Measurements from ENCODE around the gene IGF2BP2.
A peak's percentile ranks its signal among the peaks of the same experiment; 100 is the strongest.
"Not testable (repeated sequence)": the region's sequence is repeated elsewhere in the genome, so short reads cannot be mapped to it uniquely, and the experiment has no call there.

Gene IGF2BP2

GRCh38 chr3:185705498-185705897 lies 119.3 kb downstream of the IGF2BP2 start:
- no peak for DNase-seq

- DNase-seq = no peak
Observed at GRCh38 chr3:185702262-185703225, 122.3 kb downstream of the IGF2BP2 start.

GRCh38 chr3:185701611-185702261 lies 123.1 kb downstream of the IGF2BP2 start:
- no peak for DNase-seq

- DNase-seq = no peak
Observed at GRCh38 chr3:185699927-185700326, 124.9 kb downstream of the IGF2BP2 start.

GRCh38 chr3:185697228-185697627 lies 127.6 kb downstream of the IGF2BP2 start:
- DNase-seq = not testable (repeated sequence)

- no peak for DNase-seq
Observed at GRCh38 chr3:185696039-185696438, 128.8 kb downstream of the IGF2BP2 start.

- DNase-seq = no peak
Observed at GRCh38 chr3:185693985-185694653, 130.7 kb downstream of the IGF2BP2 start.

GRCh38 chr3:185691622-185692021 lies 133.2 kb downstream of the IGF2BP2 start:
- no peak for DNase-seq

- DNase-seq = no peak
Observed at GRCh38 chr3:185687271-185687878, 137.5 kb downstream of the IGF2BP2 start.

GRCh38 chr3:185685231-185686035 lies 139.4 kb downstream of the IGF2BP2 start:
- no peak for DNase-seq

GRCh38 chr3:185680231-185680630 lies 144.6 kb downstream of the IGF2BP2 start:
- no peak for DNase-seq

- no peak for DNase-seq
Observed at GRCh38 chr3:185678027-185678426, 146.8 kb downstream of the IGF2BP2 start.

GRCh38 chr3:185677146-185677829 lies 147.6 kb downstream of the IGF2BP2 start:
- DNase-seq = no peak

- no peak for DNase-seq
Observed at GRCh38 chr3:185667574-185667973, 157.3 kb downstream of the IGF2BP2 start.

- no peak for DNase-seq
Observed at GRCh38 chr3:185663929-185664328, 160.9 kb downstream of the IGF2BP2 start.

GRCh38 chr3:185661772-185662171 lies 163.1 kb downstream of the IGF2BP2 start:
- no peak for DNase-seq

GRCh38 chr3:185661296-185661695 lies 163.5 kb downstream of the IGF2BP2 start:
- DNase-seq = not testable (repeated sequence)

GRCh38 chr3:185659942-185660921 lies 164.6 kb downstream of the IGF2BP2 start:
- DNase-seq = peak; percentile 56

- no peak for DNase-seq
Observed at GRCh38 chr3:185658943-185659342, 165.9 kb downstream of the IGF2BP2 start.

GRCh38 chr3:185658504-185658912 lies 166.3 kb downstream of the IGF2BP2 start:
- DNase-seq = no peak
